GM23338 (cell line): ENCODE results near the gene ERBB4. TPM values are rescaled to one million over a fixed set of nuclear protein-coding genes. Genes with fewer than 3 reads are reported as not detected.

ENCODE experiments used
- ATAC-seq: fragments of 200-7000 bp; cut with Tn5 transposase; 3 replicates; pipeline ENCODE4 v1.9.1; 2020
- DNase-seq: peaks from one replicate; pipeline ENCODE4 v3.0.0-alpha.2; 2015; ENCODE audit warnings: low spot score
- H2AFZ ChIP-seq: fragments of 200-600 bp; sonication (generic); 2 replicates; pipeline ENCODE4 v1.8.0; 2016; ENCODE audit warnings: antibody characterized with exemption, mild to moderate bottlenecking, moderate library complexity
- H3F3A ChIP-seq: fragments of 200-600 bp; sonication (generic); replicated peaks from 2 replicates; pipeline ENCODE4 v1.8.0; 2017; ENCODE audit warnings: antibody characterized with exemption, mixed run types, low read depth
- H3K27ac ChIP-seq: fragments of 200-600 bp; sonication (generic); 2 replicates; pipeline ENCODE4 v1.6.1; 2016; ENCODE audit warnings: low read depth
- H3K27me3 ChIP-seq: fragments of 200-600 bp; sonication (generic); 2 replicates; pipeline ENCODE4 v1.8.0; 2016; ENCODE audit warnings: mild to moderate bottlenecking, mixed run types, moderate library complexity; ENCODE audit not compliant: insufficient read depth
- H3K36me3 ChIP-seq: fragments of 200-600 bp; sonication (generic); 2 replicates; pipeline ENCODE4 v1.8.0; 2016; ENCODE audit warnings: mild to moderate bottlenecking; ENCODE audit not compliant: insufficient read depth
- H3K4me1 ChIP-seq: fragments of 200-600 bp; sonication (generic); 2 replicates; pipeline ENCODE4 v1.8.0; 2016; ENCODE audit warnings: mild to moderate bottlenecking, moderate library complexity; ENCODE audit not compliant: insufficient read depth
- H3K4me2 ChIP-seq: fragments of 200-600 bp; sonication (generic); 2 replicates; pipeline ENCODE4 v1.7.1; 2017; ENCODE audit warnings: mixed run types
- H3K4me3 ChIP-seq: fragments of 200-600 bp; sonication (generic); 2 replicates; pipeline ENCODE4 v1.6.1; 2016; ENCODE audit warnings: mixed run types
- H3K79me2 ChIP-seq: fragments of 200-600 bp; sonication (generic); replicated peaks from 2 replicates; pipeline ENCODE4 v1.8.0; 2017; ENCODE audit warnings: mild to moderate bottlenecking; ENCODE audit not compliant: insufficient read depth
- H3K9me2 ChIP-seq: fragments of 200-600 bp; sonication (generic); 2 replicates; pipeline ENCODE4 v1.8.0; 2017; ENCODE audit not compliant: insufficient read depth
- H4K20me1 ChIP-seq: fragments of 200-600 bp; sonication (generic); replicated peaks from 2 replicates; pipeline ENCODE4 v1.8.0; 2017; ENCODE audit warnings: mild to moderate bottlenecking; ENCODE audit not compliant: insufficient read depth
- H3K27ac Mint-ChIP-seq: 2 replicates; pipeline ENCODE4 v1.8.0; 2020; ENCODE audit warnings: inconsistent platforms, mild to moderate bottlenecking, moderate library complexity, mixed read lengths
- H3K27me3 Mint-ChIP-seq: 3 replicates; pipeline ENCODE4 v1.8.0; 2022; ENCODE audit warnings: low read depth, mild to moderate bottlenecking, moderate library complexity, mixed read lengths, inconsistent platforms; ENCODE audit not compliant: insufficient read depth, poor library complexity
- H3K36me3 Mint-ChIP-seq: 3 replicates; pipeline ENCODE4 v1.8.0; 2021; ENCODE audit warnings: low read depth, mild to moderate bottlenecking, inconsistent platforms, moderate library complexity, mixed read lengths
- H3K4me1 Mint-ChIP-seq: 3 replicates; pipeline ENCODE4 v1.8.0; 2020; ENCODE audit warnings: mild to moderate bottlenecking, inconsistent platforms, mixed read lengths
- H3K4me3 Mint-ChIP-seq: 3 replicates; pipeline ENCODE4 v1.8.0; 2021; ENCODE audit warnings: moderate library complexity, mild to moderate bottlenecking, inconsistent platforms, mixed read lengths
- H3K9me3 Mint-ChIP-seq: 3 replicates; pipeline ENCODE4 v1.8.0; 2020; ENCODE audit warnings: moderate library complexity, mild to moderate bottlenecking, inconsistent platforms, mixed read lengths
- CREB1 ChIP-seq: fragments of 250-450 bp; sonication (Bioruptor Pico); IDR thresholded peaks from 2 replicates; pipeline ENCODE4 v1.5.0; 2020; ENCODE audit warnings: low read depth, mild to moderate bottlenecking, moderate library complexity
- ETS1 ChIP-seq: IDR thresholded peaks from 2 replicates; pipeline ENCODE4 v1.6.1; 2016; ENCODE audit warnings: antibody characterized with exemption
- EZH2 ChIP-seq: fragments of 200-600 bp; sonication (generic); IDR thresholded peaks from one replicate; pipeline ENCODE4 v1.8.0; 2017; ENCODE audit warnings: antibody characterized with exemption, mild to moderate bottlenecking, low read depth; ENCODE audit not compliant: unreplicated experiment
- EZH2phosphoT487 ChIP-seq: fragments of 200-600 bp; sonication (generic); IDR thresholded peaks from one replicate; pipeline ENCODE4 v1.8.1; 2018; ENCODE audit warnings: antibody characterized with exemption; ENCODE audit not compliant: unreplicated experiment
- JUNB ChIP-seq: IDR thresholded peaks from one replicate; pipeline ENCODE4 v1.6.1; 2016; ENCODE audit warnings: antibody characterized with exemption; ENCODE audit not compliant: unreplicated experiment
- NANOG ChIP-seq: IDR thresholded peaks from 2 replicates; pipeline ENCODE4 v1.6.1; 2016; ENCODE audit warnings: antibody characterized with exemption, borderline replicate concordance
- REST ChIP-seq: IDR thresholded peaks from one replicate; pipeline ENCODE4 v1.6.1; 2018; ENCODE audit warnings: antibody characterized with exemption; ENCODE audit not compliant: unreplicated experiment
- STAT1 ChIP-seq: IDR thresholded peaks from one replicate; pipeline ENCODE4 v1.6.1; 2016; ENCODE audit warnings: antibody characterized with exemption; ENCODE audit not compliant: unreplicated experiment
- ZNF114 ChIP-seq: fragments of 250-450 bp; sonication (Bioruptor Pico); IDR thresholded peaks from 2 replicates; pipeline ENCODE4 v1.5.0; 2020; ENCODE audit warnings: mild to moderate bottlenecking, moderate library complexity
- ZNF331 ChIP-seq: fragments of 250-450 bp; sonication (Bioruptor Pico); IDR thresholded peaks from 2 replicates; pipeline ENCODE4 v1.5.0; 2020; ENCODE audit warnings: low read depth, mild to moderate bottlenecking, moderate library complexity
- polyA plus RNA-seq: library from polyadenylated mRNA; unstranded; fragments of >200 nt; fragmentation: Nextera tagmentation; extraction: Ambion mirVana; gene quantifications from 2 replicates; pipeline ENCODE4 v1.2.1, GENCODE V29; 2016
- total RNA-seq: library from RNA; depleted of rRNA; stranded (reverse); fragments of >200 nt; shearing (Covaris generic); gene quantifications from 2 replicates; pipeline ENCODE4 v1.2.3, GENCODE V29; 2014

The ERBB4 gene
- total and polyA plus RNA-seq, 2 experiments from 2014 or later: 0.73 to 1.1 TPM

GRCh38 chr2:211837706-211838105 lies 700.9 kb downstream of the ERBB4 start:
- Histone ChIP-seq H3K9me2 (no peaks in the 10 kb centered on the region), H3K79me2 (no peaks in the 10 kb centered on the region), H3K36me3 (no peaks in the 10 kb centered on the region), H3K4me1 (no peaks in the 10 kb centered on the region), H3K27me3 (no peaks in the 10 kb centered on the region), H4K20me1 (no peaks in the 10 kb centered on the region), H3K27ac (no peak overlapping the region), H3K4me2 (no peak overlapping the region), H3K4me3 (no peak overlapping the region), H3F3A (no peaks in the 10 kb centered on the region), H2AFZ (no peak overlapping the region)
- Mint-ChIP-seq H3K4me1 (peaks cover 8% of the 10 kb centered on the region), H3K4me3 (no peak overlapping the region), H3K36me3 (no peaks in the 10 kb centered on the region), H3K27me3 (no peaks in the 10 kb centered on the region), H3K27ac (no peak overlapping the region), H3K9me3 (no peaks in the 10 kb centered on the region)
- no peak for DNase-seq
- TF ChIP-seq EZH2: no peak
- no peak for TF ChIP-seq NANOG
- TF ChIP-seq REST: no peak
- TF ChIP-seq ZNF331 (CRISPR knock-in tag): no peak
- no peak for ATAC-seq

- Histone ChIP-seq H3K4me2 (no peak overlapping the region), H3F3A (no peaks in the 10 kb centered on the region), H3K4me3 (no peak overlapping the region), H3K27me3 (no peaks in the 10 kb centered on the region), H3K4me1 (no peaks in the 10 kb centered on the region), H3K36me3 (no peaks in the 10 kb centered on the region), H2AFZ (no peak overlapping the region), H3K79me2 (no peaks in the 10 kb centered on the region), H3K9me2 (no peaks in the 10 kb centered on the region), H3K27ac (no peak overlapping the region), H4K20me1 (no peaks in the 10 kb centered on the region)
- no peaks in the 10 kb centered on the region for H3K36me3 Mint-ChIP-seq
- H3K4me1 Mint-ChIP-seq: peaks cover 8% of the 10 kb centered on the region
- no peak for ATAC-seq
- no peaks in the 10 kb centered on the region for H3K27me3 Mint-ChIP-seq
- no peak overlapping the region for H3K27ac Mint-ChIP-seq
- no peak overlapping the region for H3K4me3 Mint-ChIP-seq
- H3K9me3 Mint-ChIP-seq: no peaks in the 10 kb centered on the region
- no peak for DNase-seq
- TF ChIP-seq EZH2: no peak
- TF ChIP-seq ETS1: no peak
- TF ChIP-seq CREB1 (CRISPR knock-in tag): no peak
- TF ChIP-seq ZNF114 (CRISPR knock-in tag): no peak
- no peak for TF ChIP-seq JUNB
- TF ChIP-seq ZNF331 (CRISPR knock-in tag): no peak
- no peak for TF ChIP-seq STAT1
- TF ChIP-seq NANOG: no peak
- no peak for TF ChIP-seq REST
- TF ChIP-seq EZH2phosphoT487: no peak
Measured at GRCh38 chr2:211837206-211837605, 701.4 kb downstream of the ERBB4 start.
